ENCODE results near the gene MFSD6L.

DNA sequence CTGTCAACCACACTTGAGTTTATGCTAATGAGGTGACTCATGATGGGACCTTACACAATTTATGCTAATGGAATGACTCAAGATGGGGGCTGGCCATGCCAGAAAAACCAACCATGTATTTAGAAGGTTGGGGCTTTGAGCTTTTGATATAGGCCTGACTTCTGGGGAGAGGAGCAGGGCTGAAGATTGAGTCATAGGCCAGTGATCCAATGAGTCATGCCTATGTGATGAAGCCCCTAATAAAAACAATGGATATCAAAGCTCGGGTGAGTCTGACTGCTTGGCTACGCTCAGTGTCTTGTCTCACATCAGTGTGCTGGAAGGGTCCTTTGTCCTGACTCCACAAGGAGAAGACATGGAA lies 7.3 kb downstream of the MFSD6L start:
- no peak for TF ChIP-seq CTCF (IDR thresholded peaks at IDR 0.05)
- TF ChIP-seq POLR2AphosphoS5 (IDR thresholded peaks at IDR 0.05): no peak

Data from esophagus muscularis mucosa (tissue), 3 donors.